AG09309 (cell line): Measurements from ENCODE around the gene ATL2.

ENCODE experiments used
- DNase-seq: peaks from one replicate; pipeline ENCODE4 v3.0.0-alpha.2; 2010; ENCODE audit warnings: low read depth
- H3K4me3 ChIP-seq: 2 replicates; pipeline ENCODE4 v1.5.1; 2011; ENCODE audit warnings: mild to moderate bottlenecking, low read depth, low read length, moderate library complexity; ENCODE audit not compliant: control insufficient read depth
- TF ChIP-seq, protein P1 (sequence below): IDR thresholded peaks from 2 replicates; pipeline ENCODE4 v1.5.1; 2011; ENCODE audit warnings: mild to moderate bottlenecking, low read depth, low read length, inconsistent platforms; ENCODE audit not compliant: insufficient read depth, control insufficient read depth; ENCODE audit errors: missing control alignments

Gene ATL2

DNA sequence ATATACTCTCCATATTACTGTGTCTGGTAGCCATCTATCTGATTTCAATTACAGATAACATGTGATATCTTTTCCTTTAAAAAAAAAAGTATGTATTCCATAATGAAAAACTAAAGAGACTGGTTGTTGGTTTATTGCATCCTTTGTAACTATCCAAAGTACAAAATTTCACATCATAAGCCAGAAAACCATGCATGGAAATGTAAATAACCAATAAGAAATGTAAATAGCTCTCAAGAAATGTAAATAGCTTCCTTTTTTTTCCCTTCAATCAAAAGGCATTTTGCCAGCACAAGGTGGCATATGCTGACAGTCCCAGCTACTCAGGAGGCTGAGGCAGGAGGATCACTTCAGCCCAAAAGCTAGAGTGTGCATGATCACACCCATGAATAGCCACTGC is 59.3 kb downstream of the ATL2 start:
- DNase-seq = no peak
- TF ChIP-seq, protein P1, sequence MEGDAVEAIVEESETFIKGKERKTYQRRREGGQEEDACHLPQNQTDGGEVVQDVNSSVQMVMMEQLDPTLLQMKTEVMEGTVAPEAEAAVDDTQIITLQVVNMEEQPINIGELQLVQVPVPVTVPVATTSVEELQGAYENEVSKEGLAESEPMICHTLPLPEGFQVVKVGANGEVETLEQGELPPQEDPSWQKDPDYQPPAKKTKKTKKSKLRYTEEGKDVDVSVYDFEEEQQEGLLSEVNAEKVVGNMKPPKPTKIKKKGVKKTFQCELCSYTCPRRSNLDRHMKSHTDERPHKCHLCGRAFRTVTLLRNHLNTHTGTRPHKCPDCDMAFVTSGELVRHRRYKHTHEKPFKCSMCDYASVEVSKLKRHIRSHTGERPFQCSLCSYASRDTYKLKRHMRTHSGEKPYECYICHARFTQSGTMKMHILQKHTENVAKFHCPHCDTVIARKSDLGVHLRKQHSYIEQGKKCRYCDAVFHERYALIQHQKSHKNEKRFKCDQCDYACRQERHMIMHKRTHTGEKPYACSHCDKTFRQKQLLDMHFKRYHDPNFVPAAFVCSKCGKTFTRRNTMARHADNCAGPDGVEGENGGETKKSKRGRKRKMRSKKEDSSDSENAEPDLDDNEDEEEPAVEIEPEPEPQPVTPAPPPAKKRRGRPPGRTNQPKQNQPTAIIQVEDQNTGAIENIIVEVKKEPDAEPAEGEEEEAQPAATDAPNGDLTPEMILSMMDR = no peak
- H3K4me3 ChIP-seq = no peak overlapping the region

DNA sequence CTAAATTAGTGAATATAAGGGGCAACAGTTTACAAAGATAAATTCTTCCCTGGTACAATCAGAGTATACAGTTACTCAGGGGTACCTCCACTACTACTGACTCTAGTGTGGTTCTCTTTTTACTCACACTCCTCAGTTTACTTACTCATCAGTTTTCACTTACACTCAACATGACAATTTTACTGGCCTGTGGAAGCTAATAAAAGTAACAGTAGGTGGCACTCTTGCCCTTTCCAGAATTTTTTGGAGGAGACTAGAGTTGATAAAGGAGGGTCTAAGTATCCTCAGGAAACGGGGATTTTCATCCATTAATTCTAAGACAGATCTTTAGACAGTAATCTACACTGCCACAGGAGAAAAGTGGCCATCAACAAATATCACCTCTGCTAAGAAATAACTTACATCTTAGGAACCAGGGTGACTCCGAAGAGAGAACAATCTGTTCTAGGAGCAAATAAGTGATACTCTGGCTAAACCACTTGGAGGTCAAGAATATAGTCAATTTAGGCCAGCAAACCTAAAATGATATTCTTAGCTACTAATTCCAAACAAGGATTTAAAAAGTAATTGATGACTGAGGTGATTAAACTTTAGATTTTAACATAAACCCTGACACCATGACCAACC is 61.3 kb downstream of the ATL2 start:
- TF ChIP-seq, protein P1 = peak; percentile 75
- H3K4me3 ChIP-seq = no peak overlapping the region
- DNase-seq = no peak

DNA sequence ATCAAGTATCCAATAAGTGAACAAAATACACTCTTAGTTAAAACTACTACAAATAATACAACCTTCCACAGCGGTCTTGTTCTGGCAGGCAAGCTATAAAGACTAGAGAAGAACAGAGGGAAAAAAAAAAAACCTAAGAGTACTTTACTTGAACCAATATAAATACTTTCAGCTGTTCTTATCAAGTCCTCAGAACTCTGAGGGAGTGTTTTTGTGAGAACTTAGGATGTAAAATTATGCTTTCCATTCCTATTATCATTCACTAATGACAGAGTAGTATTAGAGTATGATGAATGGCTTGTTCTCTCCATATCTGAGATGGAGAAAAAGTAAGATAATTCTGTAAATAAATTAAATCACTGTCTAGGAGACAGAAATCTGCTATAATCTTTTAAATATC is 68.3 kb downstream of the ATL2 start:
- no peak overlapping the region for H3K4me3 ChIP-seq

DNA sequence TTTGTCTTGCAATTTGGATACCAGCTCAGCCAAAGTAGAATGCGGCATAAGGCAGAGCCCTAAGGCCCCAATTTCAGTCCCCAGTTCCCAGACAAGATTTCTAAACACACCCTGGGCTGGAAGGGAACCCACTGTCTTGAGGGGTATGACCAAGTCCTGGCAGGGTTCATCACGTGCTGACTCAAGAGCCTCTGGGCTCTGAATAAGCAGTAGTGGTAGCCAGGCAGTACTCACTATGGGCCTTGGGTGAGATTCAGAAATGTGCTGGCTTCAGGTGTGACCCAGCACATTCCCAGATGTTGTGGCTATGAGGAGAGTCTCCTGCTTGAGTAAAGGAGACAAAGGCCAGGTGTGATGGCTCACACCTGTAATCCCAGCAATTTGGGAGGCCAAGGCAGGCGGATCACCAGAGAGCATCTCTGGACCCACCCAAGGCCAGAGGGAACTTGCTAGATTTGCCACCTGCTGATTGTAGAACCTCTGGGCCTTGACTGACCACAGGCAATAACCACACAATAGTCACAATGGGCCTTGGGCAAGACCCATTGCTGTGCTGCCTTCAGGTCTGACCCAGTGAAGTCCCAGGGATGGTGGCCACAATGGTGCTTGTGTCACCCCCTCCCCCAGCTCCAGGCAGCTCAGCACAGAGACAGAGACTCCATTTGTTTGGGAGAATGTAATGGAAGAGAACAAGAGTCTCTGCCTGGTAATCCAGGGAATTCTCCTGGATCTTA is 74.9 kb downstream of the ATL2 start:
- TF ChIP-seq, protein P1 = no peak
- DNase-seq = no peak
- no peak overlapping the region for H3K4me3 ChIP-seq

More for the DNA sequence above, 68.3 kb downstream of the ATL2 start:
- DNase-seq = no peak
- TF ChIP-seq, protein P1 = no peak

DNA sequence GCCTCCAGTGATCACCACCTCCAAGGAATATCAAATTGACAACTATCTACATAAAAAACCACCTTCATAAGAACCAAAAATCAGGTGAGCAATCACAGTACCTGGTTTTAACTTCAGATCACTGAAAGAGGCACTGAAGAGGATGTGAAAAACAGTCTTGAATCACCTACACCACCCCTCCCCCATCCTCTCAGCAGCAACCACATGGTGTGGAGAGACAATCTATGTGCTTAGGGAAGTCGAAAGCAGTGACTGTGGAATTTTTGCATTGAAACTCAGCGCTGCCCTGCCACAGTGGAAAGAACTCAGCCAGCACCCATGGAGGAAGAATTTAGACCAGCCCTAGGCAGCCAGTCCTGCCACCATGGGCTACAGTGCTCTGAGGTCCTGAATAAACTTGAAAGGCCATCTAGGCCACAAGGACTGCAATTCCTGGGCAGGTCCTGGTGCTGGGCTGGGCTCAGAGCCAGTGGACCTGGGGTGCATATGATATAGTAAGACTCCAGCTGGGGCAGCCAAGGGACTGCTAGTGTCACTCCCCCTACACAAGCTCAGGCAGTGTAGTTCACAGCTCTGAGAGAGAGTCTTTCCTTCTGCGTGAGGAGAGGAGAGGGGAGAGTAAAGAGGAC is 75.6 kb downstream of the ATL2 start:
- TF ChIP-seq, protein P1 = no peak
- DNase-seq = no peak
- H3K4me3 ChIP-seq = no peak overlapping the region

DNA sequence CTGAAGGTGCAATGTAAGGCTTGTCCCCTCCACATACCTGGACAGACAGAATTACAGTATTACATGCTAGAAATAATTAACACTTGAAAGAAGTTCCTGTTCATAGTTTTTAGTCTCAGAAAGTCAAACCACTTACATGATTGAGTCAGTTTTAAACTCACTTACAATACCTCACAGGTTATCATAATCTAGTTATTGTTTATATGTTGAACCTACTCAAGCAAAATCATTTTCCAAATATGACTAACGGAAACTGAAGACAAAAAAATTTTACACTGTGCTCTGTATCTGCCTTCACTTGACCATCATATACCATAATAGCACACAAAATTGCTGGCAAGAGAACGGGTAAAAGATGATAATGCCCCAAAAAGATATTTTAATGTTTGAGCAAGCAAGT is 78.5 kb downstream of the ATL2 start:
- no peak for DNase-seq
- TF ChIP-seq, protein P1 = no peak
- no peak overlapping the region for H3K4me3 ChIP-seq
